ENCODE data around the gene HNRNPUL1. TPM values are rescaled to one million over a fixed set of nuclear protein-coding genes. Genes with fewer than 3 reads are reported as not detected.
"Not testable (repeated sequence)": the region's sequence is repeated elsewhere in the genome, so short reads cannot be mapped to it uniquely, and the experiment has no call there.

Gene HNRNPUL1
- total and polyA plus RNA-seq, 11 donors, result 64.2 to 138 (median 114) TPM

DNA sequence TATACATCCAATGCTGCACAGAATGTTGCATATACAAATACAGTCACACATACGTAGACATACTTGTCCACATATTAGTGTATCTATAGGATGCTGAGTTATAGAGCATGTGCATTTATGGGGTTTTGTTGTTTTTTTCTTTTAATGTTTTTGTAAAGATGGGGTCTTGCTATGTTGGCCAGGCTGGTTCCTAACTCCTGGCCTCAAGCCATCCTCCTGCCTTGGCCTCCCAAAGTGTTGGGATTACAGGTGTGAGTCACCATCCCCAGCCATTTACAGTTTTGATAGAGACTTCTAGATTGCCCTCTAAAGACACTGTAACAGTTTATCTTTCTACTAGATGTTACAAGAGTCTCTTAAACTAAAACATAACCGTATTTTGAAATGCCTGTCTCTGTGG is 14.3 kb downstream of the HNRNPUL1 start:
- Histone ChIP-seq H3K27ac (no peak overlapping the region), H3K36me3 (peaks cover 3 to 99% (median 97%) of the 10 kb centered on the region in 9 donors), H3K9me3 (no peaks in the 10 kb centered on the region), H3K4me3 (no peak overlapping the region), H3K27me3 (no peaks in the 10 kb centered on the region), H3K4me1 (no peaks in the 10 kb centered on the region)
- no peak for ATAC-seq
- DNase-seq, result no peak
- TF ChIP-seq, protein P1, sequence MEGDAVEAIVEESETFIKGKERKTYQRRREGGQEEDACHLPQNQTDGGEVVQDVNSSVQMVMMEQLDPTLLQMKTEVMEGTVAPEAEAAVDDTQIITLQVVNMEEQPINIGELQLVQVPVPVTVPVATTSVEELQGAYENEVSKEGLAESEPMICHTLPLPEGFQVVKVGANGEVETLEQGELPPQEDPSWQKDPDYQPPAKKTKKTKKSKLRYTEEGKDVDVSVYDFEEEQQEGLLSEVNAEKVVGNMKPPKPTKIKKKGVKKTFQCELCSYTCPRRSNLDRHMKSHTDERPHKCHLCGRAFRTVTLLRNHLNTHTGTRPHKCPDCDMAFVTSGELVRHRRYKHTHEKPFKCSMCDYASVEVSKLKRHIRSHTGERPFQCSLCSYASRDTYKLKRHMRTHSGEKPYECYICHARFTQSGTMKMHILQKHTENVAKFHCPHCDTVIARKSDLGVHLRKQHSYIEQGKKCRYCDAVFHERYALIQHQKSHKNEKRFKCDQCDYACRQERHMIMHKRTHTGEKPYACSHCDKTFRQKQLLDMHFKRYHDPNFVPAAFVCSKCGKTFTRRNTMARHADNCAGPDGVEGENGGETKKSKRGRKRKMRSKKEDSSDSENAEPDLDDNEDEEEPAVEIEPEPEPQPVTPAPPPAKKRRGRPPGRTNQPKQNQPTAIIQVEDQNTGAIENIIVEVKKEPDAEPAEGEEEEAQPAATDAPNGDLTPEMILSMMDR (IDR thresholded peaks at IDR 0.05), result no peak
- no peak for TF ChIP-seq POLR2A (IDR thresholded peaks at IDR 0.05)
- WGBS, 4 donors, result 87 to 93% (median 92%) methylated on average over 2 of the region's 2 CpGs
- intact Hi-C loops (cut with DNase I), result no loop called here

DNA sequence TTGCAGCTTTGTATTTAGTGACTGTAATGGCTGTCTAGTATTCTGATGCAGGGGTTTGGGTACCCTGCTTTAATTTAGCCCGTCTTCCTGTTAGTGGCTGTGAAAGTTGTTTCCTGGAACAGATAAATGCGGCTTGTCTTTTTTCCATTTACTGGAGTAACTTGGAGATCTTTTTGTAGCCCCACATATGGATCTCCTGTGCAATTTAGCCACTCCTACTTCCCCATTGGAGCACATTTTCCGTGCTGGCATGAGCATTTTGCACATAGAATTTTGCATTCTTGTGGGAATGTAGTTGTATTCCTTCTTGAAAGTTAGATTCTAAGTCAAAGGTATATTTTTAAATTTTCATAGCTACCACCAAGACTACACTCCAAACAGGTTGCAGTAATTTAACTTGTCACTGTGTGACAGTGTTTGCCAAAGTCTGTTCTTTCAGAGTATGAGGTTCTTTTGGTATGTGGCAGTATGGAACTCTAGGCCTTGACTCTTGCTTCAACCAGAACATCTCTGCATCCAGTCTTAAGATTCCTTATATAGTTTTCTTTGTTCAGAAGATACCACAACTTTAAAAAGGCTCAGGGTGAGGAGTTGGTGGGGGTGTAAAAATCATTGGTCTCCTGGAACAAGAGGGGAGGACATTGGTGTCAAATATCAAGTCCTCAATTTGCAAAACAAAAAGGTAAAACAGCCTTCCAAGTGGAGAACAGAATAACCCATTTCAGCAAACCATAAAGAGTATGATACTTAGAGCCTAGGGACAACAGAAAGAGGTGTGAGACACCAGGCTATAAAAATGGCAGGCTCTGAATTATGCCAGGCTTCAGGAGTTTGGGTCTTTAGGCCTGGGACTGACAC is 24.7 kb downstream of the HNRNPUL1 start:
- WGBS, 4 donors, result 78 to 84% (median 81%) methylated on average over 3 of the region's 3 CpGs
- no peak for ATAC-seq
- Histone ChIP-seq H3K27me3 (no peaks in the 10 kb centered on the region), H3K27ac (no peak overlapping the region), H3K36me3 (peaks cover 0 to 100% (median 98%) of the 10 kb centered on the region in 9 donors), H3K4me1 (no peaks in the 10 kb centered on the region), H3K4me3 (no peak overlapping the region), H3K9me3 (no peaks in the 10 kb centered on the region)
- DNase-seq, result no peak
- TF ChIP-seq, protein P1 (IDR thresholded peaks at IDR 0.05), result no peak
- TF ChIP-seq POLR2A (IDR thresholded peaks at IDR 0.05), result no peak
- intact Hi-C loops (cut with DNase I), result no loop called here

DNA sequence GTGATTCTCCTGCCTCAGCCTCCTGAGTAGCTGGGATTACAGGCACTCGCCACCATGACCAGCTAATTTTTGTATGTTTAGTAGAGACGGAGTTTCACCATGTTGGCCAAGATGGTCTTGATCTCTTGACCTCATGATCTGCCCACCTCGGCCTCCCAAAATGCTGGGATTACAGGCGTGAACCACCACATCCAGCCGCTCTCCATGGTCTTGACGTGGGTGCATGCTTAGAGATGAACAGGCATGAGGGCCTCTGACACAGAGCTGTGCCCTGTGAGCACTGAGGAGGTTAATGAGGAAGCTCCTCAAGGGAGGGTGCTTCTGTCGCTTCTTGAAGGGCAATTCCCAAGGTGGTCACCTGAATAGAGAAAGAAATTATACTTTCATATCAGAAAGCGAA is 25.6 kb downstream of the HNRNPUL1 start:
- peaks cover 2 to 100% (median 98%) of the 10 kb centered on the region in 9 donors for H3K36me3 ChIP-seq
- H3K4me3 ChIP-seq; H3K4me1 ChIP-seq; DNase-seq; ATAC-seq; H3K9me3 ChIP-seq; H3K27me3 ChIP-seq; H3K27ac ChIP-seq; intact Hi-C loops (cut with DNase I): not testable (repeated sequence)
- WGBS, 4 donors, result 93 to 94% (median 94%) methylated on average over 8 of the region's 8 CpGs

DNA sequence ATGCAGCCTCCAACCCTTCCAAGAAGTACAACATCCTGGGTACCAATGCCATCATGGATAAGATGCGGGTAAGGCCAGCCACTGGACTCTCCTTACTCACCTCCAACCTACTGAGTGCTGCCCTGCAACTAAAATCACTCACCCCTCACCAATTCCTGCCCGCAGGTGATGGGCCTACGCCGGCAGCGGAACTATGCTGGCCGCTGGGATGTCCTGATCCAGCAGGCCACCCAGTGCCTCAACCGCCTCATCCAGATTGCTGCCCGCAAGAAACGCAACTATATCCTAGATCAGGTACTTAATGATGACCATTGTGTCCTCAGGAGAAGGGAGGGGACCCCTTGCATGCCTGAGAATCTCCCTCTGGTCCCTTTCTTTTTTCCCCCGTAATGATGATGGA is 30.2 kb downstream of the HNRNPUL1 start:
- no peak for TF ChIP-seq POLR2A (IDR thresholded peaks at IDR 0.05)
- TF ChIP-seq, protein P1 (IDR thresholded peaks at IDR 0.05), result no peak
- peaks cover 4 to 36% (median 28%) of the 10 kb centered on the region in 12 donors for H3K4me1 ChIP-seq
- peaks cover 7 to 98% (median 84%) of the 10 kb centered on the region in 9 donors for H3K36me3 ChIP-seq
- no peaks in the 10 kb centered on the region for H3K27me3 ChIP-seq
- no peaks in the 10 kb centered on the region for H3K9me3 ChIP-seq
- no peak overlapping the region for H3K4me3 ChIP-seq
- H3K27ac ChIP-seq, result no peak overlapping the region
- intact Hi-C loops (cut with DNase I), result no loop called here
- WGBS, 4 donors, result 93 to 97% (median 95%) methylated on average over 10 of the region's 10 CpGs
- ATAC-seq (no peak), DNase-seq (no peak)
